Right lobe of liver (tissue), 6 donors: Measurements from ENCODE around the gene ZNF101. TPM values are rescaled to one million over a fixed set of nuclear protein-coding genes. Genes with fewer than 3 reads are reported as not detected.

Experiments used
- ATAC-seq, 4 donors: fragments of 200-7000 bp; cut with Tn5 transposase; one replicate each; pipeline ENCODE4 v1.9.1; 2020; ENCODE audit warnings: mild to moderate bottlenecking in 4 of 4, moderate library complexity in 4 of 4
- DNase-seq, 3 donors: peaks; one replicate each; pipeline ENCODE4 v3.0.0-alpha.2; 2020
- H3K27ac ChIP-seq, 3 donors: fragments of 200-600 bp; one replicate each; pipeline ENCODE4 v1.8.0; 2022
- H3K27me3 ChIP-seq, 2 donors: fragments of 200-600 bp; one replicate each; pipeline ENCODE4 v1.8.0; 2022
- H3K36me3 ChIP-seq, 4 donors: fragments of 200-600 bp; sonication (generic) in 1 of 4; one replicate each; pipeline versions ENCODE4 v1.5.1 to v1.8.0; 2017 to 2022; ENCODE audit warnings: control low read depth in 1 of 4
- H3K4me1 ChIP-seq, 4 donors: fragments of 200-600 bp; sonication (generic) in 1 of 4; one replicate each; pipeline versions ENCODE4 v1.5.1 to v1.8.0; 2017 to 2022; ENCODE audit warnings: control low read depth in 1 of 4
- H3K4me3 ChIP-seq, 3 donors: fragments of 200-600 bp; one replicate each; pipeline ENCODE4 v1.8.0; 2022
- H3K9me3 ChIP-seq, 4 donors: fragments of 200-600 bp; sonication (generic) in 1 of 4; one replicate each; pipeline versions ENCODE4 v1.5.1 to v1.8.0; 2017 to 2022; ENCODE audit warnings: control low read depth in 1 of 4
- POLR2A ChIP-seq: fragments of 450-650 bp; IDR thresholded peaks from one replicate; pipeline ENCODE4 v1.6.1; 2017; ENCODE audit warnings: antibody characterized with exemption, mild to moderate bottlenecking
- WGBS: methylation state at CpG from one replicate; pipeline ENCODE4 v1.1.6; 2018; ENCODE audit warnings: low coverage, low lambda C conversion rate; ENCODE audit not compliant: insufficient coverage; ENCODE audit errors: missing lambda C conversion rate; 5-methylcytosine and 5-hydroxymethylcytosine counted together
- intact Hi-C, 2 donors: fragments of 100-400 bp; cut with DNase I; formaldehyde crosslinking; loops; one replicate each; pipeline versions ENCODE4 v1.11.2 to v1.14.1; 2022
- total RNA-seq, 6 experiments: library from RNA; depleted of rRNA in 2 of 6; stranded (reverse); fragments of >200 nt in 2 of 6; fragmentation: NEBNext Ultra II Directional in 3 of 6; extraction: Animal tissue kit (Norgen Biotek cat#: 25700) in 3 of 6; gene quantifications; one replicate each; pipeline versions ENCODE4 v1.1.0 to v1.2.4, GENCODE V29; 2016 to 2023
- TF ChIP-seq, protein P1 (sequence below), 4 donors: fragments of 200-600 bp in 3 of 4; fragments of 450-650 bp in 1 of 4; IDR thresholded peaks; one replicate each; pipeline versions ENCODE4 v1.5.1 to v1.8.0; 2016 to 2022; ENCODE audit warnings: antibody characterized with exemption in 4 of 4, mild to moderate bottlenecking in 2 of 4
- donor health status: DM: no; HTN: yes; CAD: no.
- donor health status: DM: no; HTN: no; CAD: no.
- donor health status: DM: no; HTN: no; CAD: no.
- donor health status: DM: no; HTN: yes; CAD: no.
- donor health status: DM: no; HTN: yes; CAD: no.

The ZNF101 gene
- total RNA-seq, 6 experiments from 2014 or later, result 1.7 to 5.1 (median 3.0) TPM

DNA sequence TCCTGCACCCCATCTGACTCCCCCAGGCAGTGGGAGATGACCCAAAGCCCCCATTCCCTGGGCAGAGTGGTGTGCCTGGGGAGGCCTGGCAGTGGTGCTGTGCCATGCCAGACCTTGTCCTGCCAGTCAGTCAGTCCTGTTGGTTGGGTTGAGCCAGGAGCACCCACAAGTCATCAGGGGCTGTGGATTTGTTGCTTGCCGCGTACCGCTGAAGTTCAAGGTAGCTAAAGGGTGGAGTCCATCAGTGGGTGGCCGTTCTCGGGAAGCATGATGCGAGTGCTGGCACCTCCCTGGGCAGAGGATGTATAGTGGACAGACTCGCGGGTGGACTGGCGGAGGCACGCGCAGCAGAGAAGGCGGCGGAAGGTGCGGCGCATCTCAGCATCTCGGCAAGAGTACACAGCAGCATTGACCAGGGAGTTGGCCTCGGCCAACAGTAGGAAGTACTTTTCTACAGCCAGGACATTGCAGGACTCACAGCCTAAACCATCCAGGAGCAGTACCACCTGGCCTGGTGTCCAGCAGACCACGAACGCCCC lies 44.5 kb upstream of the ZNF101 start:
- H3K4me1 ChIP-seq, result peaks cover 0 to 10% (median 0%) of the 10 kb centered on the region in 4 donors
- H3K9me3 ChIP-seq, result no peaks in the 10 kb centered on the region
- no peak overlapping the region for H3K4me3 ChIP-seq
- DNase-seq, result no peak
- no peak for TF ChIP-seq POLR2A
- TF ChIP-seq, protein P1, sequence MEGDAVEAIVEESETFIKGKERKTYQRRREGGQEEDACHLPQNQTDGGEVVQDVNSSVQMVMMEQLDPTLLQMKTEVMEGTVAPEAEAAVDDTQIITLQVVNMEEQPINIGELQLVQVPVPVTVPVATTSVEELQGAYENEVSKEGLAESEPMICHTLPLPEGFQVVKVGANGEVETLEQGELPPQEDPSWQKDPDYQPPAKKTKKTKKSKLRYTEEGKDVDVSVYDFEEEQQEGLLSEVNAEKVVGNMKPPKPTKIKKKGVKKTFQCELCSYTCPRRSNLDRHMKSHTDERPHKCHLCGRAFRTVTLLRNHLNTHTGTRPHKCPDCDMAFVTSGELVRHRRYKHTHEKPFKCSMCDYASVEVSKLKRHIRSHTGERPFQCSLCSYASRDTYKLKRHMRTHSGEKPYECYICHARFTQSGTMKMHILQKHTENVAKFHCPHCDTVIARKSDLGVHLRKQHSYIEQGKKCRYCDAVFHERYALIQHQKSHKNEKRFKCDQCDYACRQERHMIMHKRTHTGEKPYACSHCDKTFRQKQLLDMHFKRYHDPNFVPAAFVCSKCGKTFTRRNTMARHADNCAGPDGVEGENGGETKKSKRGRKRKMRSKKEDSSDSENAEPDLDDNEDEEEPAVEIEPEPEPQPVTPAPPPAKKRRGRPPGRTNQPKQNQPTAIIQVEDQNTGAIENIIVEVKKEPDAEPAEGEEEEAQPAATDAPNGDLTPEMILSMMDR (IDR thresholded peaks at IDR 0.05), result no peak
- intact Hi-C loops, result no loop called here
- WGBS, result 86% methylated on average over 14 of the region's 19 CpGs
- ATAC-seq, result no peak
- no peak overlapping the region for H3K27ac ChIP-seq
- no peaks in the 10 kb centered on the region for H3K36me3 ChIP-seq
- H3K27me3 ChIP-seq, result no peaks in the 10 kb centered on the region

DNA sequence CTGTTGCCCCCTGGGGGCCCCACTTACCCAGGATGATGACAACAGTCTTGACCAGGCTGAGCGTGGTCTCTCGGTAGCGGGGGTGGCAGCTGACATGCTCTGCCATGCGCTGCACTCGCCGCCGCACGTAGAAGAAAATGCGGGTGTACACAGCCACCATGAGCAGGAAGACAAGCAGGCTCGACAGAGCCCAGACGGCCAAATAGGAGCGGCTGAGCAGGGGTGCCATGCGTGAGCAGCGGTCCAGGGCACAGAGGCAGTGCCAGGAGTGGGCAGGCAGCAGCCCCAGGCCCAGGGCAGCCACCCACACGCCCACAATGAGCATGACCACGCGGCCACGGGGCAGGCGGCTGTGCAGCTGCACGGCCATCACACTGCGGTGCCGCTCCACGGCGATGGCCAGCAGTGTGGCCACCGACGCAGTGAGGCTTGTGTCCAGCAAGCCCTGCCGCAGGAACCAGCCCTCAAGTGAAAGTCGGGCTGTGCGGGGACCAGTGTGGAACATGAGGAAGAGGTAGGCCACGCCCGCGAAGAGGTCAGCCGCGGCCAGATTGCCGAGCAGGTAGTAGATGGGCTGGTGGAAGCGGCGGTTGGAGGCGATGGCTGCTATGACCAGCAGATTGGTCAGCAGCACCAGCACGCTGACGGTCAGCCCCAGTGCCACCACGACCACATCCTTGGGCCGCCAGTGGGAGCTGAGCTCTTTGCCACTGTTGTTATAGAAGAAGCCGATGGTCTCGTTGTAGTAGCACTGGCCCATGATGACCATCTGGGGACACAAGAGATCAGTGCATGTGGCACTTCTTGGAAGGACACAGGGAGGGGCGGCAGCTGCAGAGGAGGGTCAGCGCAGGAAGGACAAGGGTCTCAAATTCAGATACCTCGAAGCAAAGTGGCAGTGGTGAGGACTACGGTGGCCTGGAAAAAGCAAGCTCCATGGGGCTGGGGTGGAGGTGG lies 41.8 kb upstream of the ZNF101 start:
- Histone ChIP-seq H3K9me3 (no peaks in the 10 kb centered on the region), H3K4me3 (no peak overlapping the region), H3K27ac (no peak overlapping the region), H3K4me1 (peaks cover 0 to 10% (median 0%) of the 10 kb centered on the region in 4 donors), H3K36me3 (no peaks in the 10 kb centered on the region), H3K27me3 (no peaks in the 10 kb centered on the region)
- ATAC-seq (no peak), DNase-seq (peak in 1 of 3 donors; percentile 48)
- intact Hi-C loops, result no loop called here
- WGBS, result 85% methylated on average over 15 of the region's 48 CpGs
- TF ChIP-seq, protein P1 (IDR thresholded peaks at IDR 0.05), result no peak
- TF ChIP-seq POLR2A, result no peak

DNA sequence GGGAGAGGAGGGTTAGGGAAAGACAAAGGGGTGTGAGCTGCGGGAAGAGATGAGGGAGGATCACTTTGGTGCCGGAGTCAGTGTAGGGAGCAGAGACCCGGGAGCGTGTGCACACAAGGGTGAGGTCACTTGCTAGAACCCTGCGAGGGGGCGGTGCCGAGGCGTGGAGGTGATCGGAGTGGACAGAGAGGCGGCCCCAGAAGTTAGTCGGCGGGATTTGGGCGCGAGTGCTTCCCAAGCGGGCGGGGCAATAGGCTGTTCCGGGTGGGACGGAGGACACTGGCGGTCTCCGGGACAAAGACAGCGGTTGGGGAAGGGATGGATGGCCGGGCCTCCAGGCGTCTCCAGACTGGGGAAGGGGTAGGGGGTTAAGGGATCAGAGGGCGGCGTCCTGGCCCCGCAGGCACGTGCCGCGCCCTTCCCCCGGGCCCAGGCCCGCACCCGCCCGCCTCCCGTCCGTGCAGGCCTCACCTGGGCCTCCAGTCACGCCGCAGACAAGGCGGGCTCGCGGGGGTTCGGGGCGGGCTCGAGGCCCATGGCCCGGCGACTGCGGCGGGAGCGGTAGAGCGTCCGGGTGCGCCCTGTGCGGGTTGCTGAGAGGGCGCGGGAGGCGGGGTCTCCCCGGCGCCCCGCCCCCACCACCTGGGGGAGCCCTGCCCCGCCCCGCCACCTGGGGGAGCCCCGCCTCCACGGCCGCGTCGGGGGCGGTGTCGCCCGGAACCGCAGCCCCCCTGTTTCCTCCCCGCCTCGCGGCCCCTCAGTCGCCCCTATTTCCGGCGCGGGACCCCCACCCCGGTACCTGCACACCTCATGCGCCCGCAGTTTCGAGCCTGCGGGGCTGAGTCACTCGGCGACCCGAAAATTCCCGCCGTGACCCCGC lies 40.8 kb upstream of the ZNF101 start, which contains the start of gene LPAR2:
Gene LPAR2, minus strand, starts transcription at position 600 of the 880 bp plus-strand sequence. CDS start 945 bp downstream, outside the sequence.
- no peak within 1 kb of the TSS for H3K27ac ChIP-seq

More for the DNA sequence above, 40.8 kb upstream of the ZNF101 start, which contains the start of gene LPAR2:
- intact Hi-C loops, result no loop called here
- WGBS, result 11% methylated on average over 9 of the region's 87 CpGs
- no peaks in the 10 kb centered on the region for H3K36me3 ChIP-seq
- H3K4me3 ChIP-seq, result peak within 1 kb of the TSS; percentile 25 to 49 (median 31)
- peaks cover 0 to 10% (median 0%) of the 10 kb centered on the region in 4 donors for H3K4me1 ChIP-seq
- ATAC-seq (peak; percentile 66 to 77 (median 68)), DNase-seq (no peak)
- H3K9me3 ChIP-seq, result no peaks in the 10 kb centered on the region
- H3K27me3 ChIP-seq, result no peaks in the 10 kb centered on the region
- TF ChIP-seq POLR2A, result no peak
- TF ChIP-seq, protein P1 (IDR thresholded peaks at IDR 0.05), result no peak
